LHCN-M2 (cell line): Measurements from ENCODE around the gene TP53BP1. TPM values are rescaled to one million over a fixed set of nuclear protein-coding genes. Genes with fewer than 3 reads are reported as not detected.
"Not testable (repeated sequence)": the region's sequence is repeated elsewhere in the genome, so short reads cannot be mapped to it uniquely, and the experiment has no call there.

ENCODE experiments used
- DNase-seq: peaks from one replicate; pipeline ENCODE4 v3.0.0-alpha.2; 2012; ENCODE audit warnings: low read depth
- total RNA-seq: library from RNA; depleted of rRNA; stranded (reverse); fragments of >200 nt; gene quantifications from 2 replicates; pipeline ENCODE4 v1.2.3, GENCODE V29; 2014

The TP53BP1 gene
- total RNA-seq, 1 experiment from 2014 or later: 46.0 TPM

GRCh38 chr15:43420876-43421275, 72.1 kb downstream of the TP53BP1 start:
- DNase-seq: no peak

- no peak for DNase-seq
Observed at GRCh38 chr15:43420435-43420834, 72.5 kb downstream of the TP53BP1 start.

- DNase-seq: no peak
Observed at GRCh38 chr15:43414196-43414595, 78.8 kb downstream of the TP53BP1 start.

- DNase-seq: no peak
Observed at GRCh38 chr15:43412096-43412495, 80.9 kb downstream of the TP53BP1 start.

GRCh38 chr15:43410572-43411214, 82.3 kb downstream of the TP53BP1 start:
- peak; percentile 11 for DNase-seq

GRCh38 chr15:43408789-43409188, 84.2 kb downstream of the TP53BP1 start:
- no peak for DNase-seq

- no peak for DNase-seq
Observed at GRCh38 chr15:43406808-43407207, 86.1 kb downstream of the TP53BP1 start.

GRCh38 chr15:43406189-43406588, 86.8 kb downstream of the TP53BP1 start:
- no peak for DNase-seq

- DNase-seq: no peak
Observed at GRCh38 chr15:43404130-43404529, 88.8 kb downstream of the TP53BP1 start.

GRCh38 chr15:43403616-43404015, 89.3 kb downstream of the TP53BP1 start:
- DNase-seq: no peak

GRCh38 chr15:43402255-43402654, 90.7 kb downstream of the TP53BP1 start:
- no peak for DNase-seq

GRCh38 chr15:43393592-43393991, 99.4 kb downstream of the TP53BP1 start:
- DNase-seq: not testable (repeated sequence)

- DNase-seq: peak; percentile 28
Observed at GRCh38 chr15:43390723-43391122, 102.2 kb downstream of the TP53BP1 start.

- DNase-seq: no peak
Observed at GRCh38 chr15:43383070-43383469, 109.9 kb downstream of the TP53BP1 start.

GRCh38 chr15:43382310-43382709, 110.6 kb downstream of the TP53BP1 start:
- DNase-seq: peak; percentile 30

- no peak for DNase-seq
Observed at GRCh38 chr15:43378601-43379000, 114.4 kb downstream of the TP53BP1 start.

- peak; percentile 27 for DNase-seq
Observed at GRCh38 chr15:43376017-43376705, 116.8 kb downstream of the TP53BP1 start.

GRCh38 chr15:43370975-43371974, 121.7 kb downstream of the TP53BP1 start, which contains the start of the genes TUBGCP4 and ZSCAN29:
TSS of gene TUBGCP4 (plus strand) at chr15:43371101. CDS start at chr15:43371355, 254 bp downstream.
TSS of gene ZSCAN29 (minus strand) at chr15:43371043. CDS start at chr15:43369913, 1,130 bp downstream.
- DNase-seq: peak; percentile 75

- DNase-seq: no peak
Observed at GRCh38 chr15:43370310-43370974, 122.5 kb downstream of the TP53BP1 start.

- no peak for DNase-seq
Observed at GRCh38 chr15:43361313-43361903, 131.5 kb downstream of the TP53BP1 start.

GRCh38 chr15:43360821-43361220, 132.1 kb downstream of the TP53BP1 start:
- DNase-seq: no peak
